Measurements from ENCODE around the gene ZNF771.
A peak's percentile ranks its signal among the peaks of the same experiment; 100 is the strongest.

Gene ZNF771
- 2.9 to 4.6 reads per million in 2 donors for total RNA-seq

GRCh38 chr16:30407102-30407803, at the start of gene ZNF771:
Gene ZNF771, plus strand, starts transcription at chr16:30407606. Its CDS starts 448 bp downstream, at chr16:30408054.
- DNase-seq: peak; percentile 83

GRCh38 chr16:30357715-30358576, 49.5 kb upstream of the ZNF771 start:
- DNase-seq: no peak

GRCh38 chr16:30358577-30358936, 48.8 kb upstream of the ZNF771 start:
- no peak for DNase-seq

GRCh38 chr16:30358990-30359870, 48.2 kb upstream of the ZNF771 start:
- no peak for DNase-seq

GRCh38 chr16:30359871-30360170, 47.6 kb upstream of the ZNF771 start:
- DNase-seq: no peak

- no peak for DNase-seq
Observed at GRCh38 chr16:30361180-30361579, 46.2 kb upstream of the ZNF771 start.

GRCh38 chr16:30365200-30365599, 42.2 kb upstream of the ZNF771 start:
- no peak for DNase-seq

- DNase-seq: no peak
Observed at GRCh38 chr16:30366511-30366910, 40.9 kb upstream of the ZNF771 start.

GRCh38 chr16:30367349-30368009, 39.9 kb upstream of the ZNF771 start:
- no peak for DNase-seq

GRCh38 chr16:30368122-30368791, 39.1 kb upstream of the ZNF771 start:
- DNase-seq: no peak

- DNase-seq: no peak
Observed at GRCh38 chr16:30368792-30369090, 38.7 kb upstream of the ZNF771 start.

- DNase-seq: no peak
Observed at GRCh38 chr16:30369091-30369937, 38.1 kb upstream of the ZNF771 start.

- DNase-seq: no peak
Observed at GRCh38 chr16:30369938-30370455, 37.4 kb upstream of the ZNF771 start.

- DNase-seq: peak; percentile 97
Observed at GRCh38 chr16:30370456-30371247, 36.8 kb upstream of the ZNF771 start, which contains the start of gene TBC1D10B. Gene TBC1D10B, minus strand, starts transcription at chr16:30370494. Its CDS starts 311 bp downstream, at chr16:30370183.

GRCh38 chr16:30371248-30371816, 36.1 kb upstream of the ZNF771 start:
- no peak for DNase-seq

GRCh38 chr16:30372038-30372712, 35.2 kb upstream of the ZNF771 start:
- no peak for DNase-seq

GRCh38 chr16:30372725-30373124, 34.7 kb upstream of the ZNF771 start:
- DNase-seq: no peak

GRCh38 chr16:30374538-30374937, 32.9 kb upstream of the ZNF771 start, which contains the start of gene MYL11:
Gene MYL11, plus strand, starts transcription at chr16:30374802. Its CDS starts 56 bp downstream, at chr16:30374858.
- no peak for DNase-seq

- no peak for DNase-seq
Observed at GRCh38 chr16:30375864-30376263, 31.5 kb upstream of the ZNF771 start.

All from T-helper 9 cell (primary cell).